ENCODE results near the gene SLC4A9.
"Not testable (repeated sequence)": the region's sequence is repeated elsewhere in the genome, so short reads cannot be mapped to it uniquely, and the experiment has no call there.

The SLC4A9 gene

DNA sequence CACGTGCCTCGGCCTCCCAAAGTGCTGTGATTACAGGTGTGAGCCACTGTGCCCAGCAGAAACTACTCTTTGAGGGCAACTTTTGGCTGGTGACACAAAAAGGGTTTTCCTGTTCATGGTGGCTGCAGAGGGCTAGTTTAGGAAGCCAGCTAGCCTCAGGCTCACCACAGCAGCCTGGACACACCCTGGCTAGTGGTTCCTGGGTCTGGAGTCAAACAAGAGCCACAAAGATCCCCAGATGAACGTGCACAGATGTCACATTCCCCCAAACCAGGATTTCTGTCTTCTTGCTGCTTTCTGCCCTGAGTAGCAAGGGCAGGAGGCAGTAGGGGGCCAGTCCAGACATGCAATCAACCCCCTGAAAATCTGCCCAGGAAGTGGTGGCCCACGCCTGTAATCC is 20.4 kb upstream of the SLC4A9 start:
- DNase-seq (ENCODE audit: low read depth, low spot score) = no peak

GRCh38 chr5:140340605-140341121 is 19.3 kb upstream of the SLC4A9 start:
- DNase-seq (ENCODE audit: low read depth, low spot score) = no peak

DNA sequence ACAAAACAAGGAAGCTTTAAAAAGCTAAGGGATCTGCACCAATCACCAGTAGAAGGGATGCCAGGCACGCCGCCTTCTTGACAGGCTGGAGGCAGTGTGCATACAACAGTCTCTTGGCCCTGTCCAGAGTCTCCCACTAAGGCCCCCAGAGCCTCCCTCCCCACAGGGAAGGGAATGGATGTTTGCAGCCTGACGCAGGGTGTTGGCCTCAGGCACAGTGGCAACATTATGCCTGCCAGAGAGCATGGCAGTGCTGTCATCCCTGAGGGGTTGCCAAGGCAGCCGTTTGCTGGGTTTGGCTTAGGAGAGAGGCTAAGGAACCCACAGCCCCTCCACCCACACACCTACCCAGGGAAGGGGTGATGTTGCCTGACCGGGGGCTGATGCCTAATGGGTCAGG is 18.4 kb upstream of the SLC4A9 start:
- DNase-seq (ENCODE audit: low read depth, low spot score) = no peak

DNA sequence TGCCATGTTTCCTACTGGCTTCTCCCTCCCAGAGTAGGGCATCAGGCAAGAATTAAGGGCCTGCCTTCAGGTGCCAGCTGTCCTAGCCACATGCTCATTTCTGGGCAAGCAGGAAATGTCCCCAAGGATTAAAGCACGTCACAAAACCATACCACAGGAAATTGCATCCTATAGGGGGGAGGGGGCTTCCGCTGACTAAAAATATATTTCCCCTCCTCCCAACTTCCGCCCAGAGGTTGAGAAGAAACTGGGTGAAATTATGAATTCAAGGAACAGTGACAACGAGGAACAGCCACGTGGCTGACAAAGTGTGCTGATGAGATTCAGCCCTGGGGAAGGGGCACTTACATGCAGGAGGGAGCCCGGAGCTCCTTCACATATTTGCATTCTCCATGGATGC is 17.7 kb upstream of the SLC4A9 start:
- no peak for DNase-seq (ENCODE audit: low read depth, low spot score)

- no peak for DNase-seq (ENCODE audit: low read depth, low spot score)
These were observed 17.1 kb upstream of the SLC4A9 start for GRCh38 chr5:140342896-140343295.

DNA sequence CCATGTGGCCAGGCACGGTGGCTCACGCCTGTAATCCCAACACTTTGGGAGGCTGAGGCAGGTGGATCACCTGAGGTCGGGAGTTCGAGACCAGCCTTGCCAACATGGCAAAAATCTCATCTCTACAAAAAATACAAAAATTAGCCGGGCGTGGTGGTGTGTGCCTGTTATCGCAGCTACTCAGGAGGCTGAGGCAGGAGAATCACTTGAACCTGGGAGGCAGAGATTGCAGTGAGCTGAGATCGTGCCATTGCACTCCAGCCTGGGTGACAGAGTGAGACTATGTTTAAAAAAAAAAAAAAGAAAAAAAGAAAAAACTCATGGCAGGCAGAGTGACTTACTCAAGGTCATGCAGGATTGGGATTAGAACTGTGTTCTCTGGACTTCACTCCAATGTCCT is 16.1 kb upstream of the SLC4A9 start:
- DNase-seq (ENCODE audit: low read depth, low spot score) = not testable (repeated sequence)

DNA sequence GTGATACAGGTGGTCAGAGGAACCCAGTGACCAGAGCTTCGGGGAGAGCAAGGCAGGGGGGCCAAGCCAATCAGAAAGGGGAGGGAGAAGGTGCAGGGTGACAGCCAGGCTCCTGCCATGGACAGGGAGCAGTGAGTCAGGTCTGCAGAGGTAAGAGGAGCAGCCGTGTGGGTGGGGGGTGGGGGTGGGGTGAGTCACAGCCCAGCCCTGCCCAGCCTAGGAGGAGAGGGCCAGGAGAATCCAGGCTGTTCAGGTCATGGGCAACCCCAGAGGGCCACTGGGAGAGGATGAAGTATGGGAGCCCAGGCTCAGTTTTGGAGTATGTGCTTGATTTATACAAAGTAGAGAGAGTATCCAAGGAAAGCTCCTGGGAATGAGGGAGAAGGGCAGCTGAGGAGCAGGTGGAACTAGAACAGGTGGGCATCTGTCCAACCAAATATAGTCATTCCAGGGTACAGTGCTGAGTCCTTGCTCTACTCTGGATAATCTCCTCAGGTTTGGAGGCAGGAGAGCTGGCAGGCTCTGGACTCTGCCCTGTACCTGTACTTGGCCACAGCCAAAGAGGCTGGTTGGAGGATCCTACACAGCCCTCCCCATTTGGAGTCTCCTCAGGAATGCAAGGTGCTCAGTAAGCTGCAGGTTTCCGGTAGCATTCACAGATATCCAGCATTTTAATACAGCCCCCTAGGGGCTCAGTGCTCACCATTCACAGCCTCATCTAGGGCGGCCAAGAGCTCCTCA is 15.1 kb upstream of the SLC4A9 start:
- no peak for DNase-seq (ENCODE audit: low read depth, low spot score)

GRCh38 chr5:140345919-140346347 is 14.1 kb upstream of the SLC4A9 start:
- DNase-seq (ENCODE audit: low read depth, low spot score) = no peak

DNA sequence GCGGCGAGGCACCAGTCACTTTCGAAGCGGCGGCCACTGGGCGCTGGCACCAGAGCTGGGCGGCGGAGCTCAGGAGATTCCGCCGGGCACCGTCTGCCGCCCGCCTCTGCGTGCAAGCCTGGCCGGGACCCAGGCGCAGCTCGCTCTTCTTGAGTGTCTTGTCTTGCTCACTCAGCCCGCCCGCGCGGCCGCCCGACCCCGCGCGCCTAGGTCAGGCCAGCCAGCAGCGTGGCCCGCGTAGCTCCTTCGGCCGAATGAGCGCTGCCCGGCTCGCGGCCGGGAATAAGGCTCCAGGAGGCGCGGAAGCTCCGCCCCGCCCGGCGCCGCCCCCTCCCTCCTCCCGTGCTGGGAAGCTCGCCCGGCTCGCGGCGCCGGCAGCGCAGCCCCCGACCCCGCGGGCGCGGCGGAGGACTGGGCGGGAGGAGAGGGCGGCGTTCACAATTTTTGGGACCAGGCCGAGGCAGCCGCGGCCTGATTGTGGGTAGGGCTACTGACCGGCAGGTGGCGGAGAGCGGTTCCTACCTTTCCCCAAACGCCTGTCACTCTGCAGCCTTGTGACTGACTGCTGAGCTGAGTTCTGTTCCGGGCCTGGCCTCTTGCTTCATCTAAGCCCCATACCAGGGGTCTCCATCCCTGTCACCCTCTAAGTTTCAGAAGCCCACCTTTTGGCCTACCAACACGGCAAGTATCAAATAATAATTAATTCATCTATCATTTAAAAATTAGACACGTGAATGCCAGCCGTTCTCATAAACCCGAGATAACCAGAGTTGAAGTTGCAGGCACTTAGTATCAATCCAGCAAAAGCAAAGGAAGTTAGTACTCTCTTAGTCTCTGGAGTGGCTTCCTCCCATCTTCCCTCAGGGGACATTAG is 13.4 kb upstream of the SLC4A9 start, which contains the start of gene HBEGF:
Gene HBEGF, minus strand, starts transcription at position 256 of the 874 bp plus-strand sequence. CDS start 275 bp downstream, outside the sequence.
- no peak for DNase-seq (ENCODE audit: low read depth, low spot score)

DNA sequence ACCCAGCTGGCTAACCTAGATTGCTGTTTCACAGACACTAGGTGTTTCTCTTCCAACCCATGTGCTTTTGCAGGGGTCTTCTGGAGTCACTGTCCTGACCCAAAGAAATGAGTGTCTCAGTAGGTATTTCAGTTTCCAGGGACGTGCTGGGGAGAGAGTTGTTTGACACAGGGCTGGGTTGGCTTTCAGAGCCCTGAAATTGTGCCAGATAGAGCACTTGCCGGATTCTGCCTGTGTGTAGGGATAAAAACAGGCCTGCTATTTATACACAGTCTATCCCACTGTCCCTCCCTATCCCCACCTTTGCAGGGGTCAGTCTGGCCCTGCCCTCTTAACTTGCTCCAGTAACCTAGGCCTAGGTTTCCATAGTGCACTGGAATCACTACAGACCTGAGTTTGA is 12.6 kb upstream of the SLC4A9 start:
- no peak for DNase-seq (ENCODE audit: low read depth, low spot score)

DNA sequence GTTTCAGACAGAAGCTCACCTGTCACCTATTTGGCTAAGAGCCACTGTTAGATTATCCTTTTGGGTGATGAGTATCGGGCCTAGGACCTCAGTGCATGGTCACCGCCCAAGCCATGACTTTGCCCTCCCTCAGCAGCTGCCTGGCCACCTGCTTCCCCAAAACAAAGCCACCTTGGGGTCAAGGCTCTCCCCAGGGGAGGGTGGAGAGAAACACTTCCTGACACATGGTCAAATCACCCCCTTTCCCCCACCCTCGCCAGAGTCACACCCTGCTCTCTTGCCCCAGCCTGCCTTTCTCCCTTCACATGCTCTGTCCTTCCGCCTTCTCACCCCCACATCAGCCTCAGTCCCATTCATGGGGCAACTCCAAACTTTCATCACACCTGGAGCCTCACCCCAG is 11.9 kb upstream of the SLC4A9 start:
- DNase-seq (ENCODE audit: low read depth, low spot score) = no peak

DNA sequence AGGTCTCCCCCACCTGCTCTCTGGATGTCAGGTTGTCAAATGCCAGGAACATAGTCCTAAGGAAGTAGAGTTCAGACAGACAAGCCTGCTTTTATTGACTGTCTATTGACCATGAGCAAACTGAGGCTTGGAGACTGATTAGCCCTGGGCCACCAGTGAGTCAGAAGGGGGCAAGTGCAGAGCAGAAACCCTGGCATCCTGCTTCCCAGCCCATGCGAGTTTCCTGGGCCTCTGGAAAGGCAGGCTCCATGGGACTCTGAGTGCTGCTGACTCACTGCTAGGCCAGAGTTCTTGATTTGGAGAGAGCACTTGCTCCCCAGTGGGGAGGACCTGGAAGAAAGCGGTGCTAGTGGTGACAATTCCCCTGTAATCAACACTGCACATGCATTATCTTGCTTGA is 10.8 kb upstream of the SLC4A9 start:
- no peak for DNase-seq (ENCODE audit: low read depth, low spot score)

GRCh38 chr5:140351609-140352334 is 8.2 kb upstream of the SLC4A9 start:
- DNase-seq (ENCODE audit: low read depth, low spot score) = no peak

- DNase-seq (ENCODE audit: low read depth, low spot score) = no peak
These were observed 4.4 kb upstream of the SLC4A9 start for GRCh38 chr5:140355546-140355945.

DNA sequence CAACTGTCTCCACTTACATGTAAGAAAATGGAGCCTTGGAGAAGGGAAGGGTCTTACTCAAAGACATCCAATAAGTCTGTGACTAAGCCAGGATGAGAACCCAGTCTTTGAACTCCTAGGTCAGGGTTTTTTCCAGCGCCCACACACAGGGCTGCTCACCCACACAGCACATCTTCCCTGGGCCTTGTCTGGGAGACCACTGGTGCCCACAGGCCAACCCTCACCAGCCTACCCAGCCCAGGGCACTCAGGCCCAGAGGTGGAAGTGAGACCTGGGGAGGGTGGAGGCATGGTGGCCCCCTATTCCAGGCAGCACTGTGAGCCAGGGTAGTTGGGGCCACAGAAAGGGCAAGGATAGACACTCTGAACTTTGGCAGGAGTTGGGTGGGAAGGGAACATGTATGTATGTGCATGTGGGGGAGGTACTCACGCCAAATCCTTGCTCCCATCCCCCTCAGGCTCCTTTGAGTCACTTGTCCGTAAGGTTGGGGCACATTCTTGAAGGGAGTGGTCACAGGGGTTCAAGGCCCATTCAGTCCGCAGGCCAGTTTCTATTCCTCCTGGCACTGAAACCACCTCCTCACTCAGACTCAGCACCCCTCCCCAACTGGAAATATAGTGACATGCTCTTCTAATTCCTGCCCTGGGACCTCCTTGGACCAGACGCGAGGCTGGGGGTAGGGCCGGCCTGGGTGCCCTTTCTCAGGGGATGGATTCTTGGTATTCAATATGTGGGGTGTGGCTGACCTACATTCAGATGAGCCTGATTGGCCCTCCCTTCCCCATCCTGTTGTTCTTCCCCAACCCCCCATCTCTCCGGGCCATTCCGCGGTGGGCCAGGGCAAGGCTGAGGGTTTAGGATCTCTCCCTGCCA is 2.9 kb upstream of the SLC4A9 start:
- DNase-seq (ENCODE audit: low read depth, low spot score) = no peak

DNA sequence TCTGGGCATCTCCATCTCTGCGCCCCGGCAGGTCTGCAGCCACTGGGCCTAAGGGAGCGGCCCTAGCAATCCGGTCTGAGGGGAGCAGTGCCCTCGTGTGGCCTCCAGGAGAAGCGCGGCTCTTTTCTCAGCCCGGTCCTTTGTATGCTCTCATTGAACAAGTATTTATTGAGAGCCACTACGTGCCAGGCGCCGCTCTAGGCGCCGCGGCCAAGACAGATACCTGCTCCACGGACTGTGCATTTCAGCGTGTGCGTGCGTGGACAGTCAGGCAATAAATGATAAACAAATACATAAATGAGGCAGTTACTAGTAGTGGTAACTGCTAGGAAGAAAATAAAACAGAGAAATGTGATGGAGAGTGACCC is 2.3 kb upstream of the SLC4A9 start:
- DNase-seq (ENCODE audit: low read depth, low spot score) = no peak

- no peak for DNase-seq (ENCODE audit: low read depth, low spot score)
These were observed 1.2 kb upstream of the SLC4A9 start for GRCh38 chr5:140358738-140359310.

DNA sequence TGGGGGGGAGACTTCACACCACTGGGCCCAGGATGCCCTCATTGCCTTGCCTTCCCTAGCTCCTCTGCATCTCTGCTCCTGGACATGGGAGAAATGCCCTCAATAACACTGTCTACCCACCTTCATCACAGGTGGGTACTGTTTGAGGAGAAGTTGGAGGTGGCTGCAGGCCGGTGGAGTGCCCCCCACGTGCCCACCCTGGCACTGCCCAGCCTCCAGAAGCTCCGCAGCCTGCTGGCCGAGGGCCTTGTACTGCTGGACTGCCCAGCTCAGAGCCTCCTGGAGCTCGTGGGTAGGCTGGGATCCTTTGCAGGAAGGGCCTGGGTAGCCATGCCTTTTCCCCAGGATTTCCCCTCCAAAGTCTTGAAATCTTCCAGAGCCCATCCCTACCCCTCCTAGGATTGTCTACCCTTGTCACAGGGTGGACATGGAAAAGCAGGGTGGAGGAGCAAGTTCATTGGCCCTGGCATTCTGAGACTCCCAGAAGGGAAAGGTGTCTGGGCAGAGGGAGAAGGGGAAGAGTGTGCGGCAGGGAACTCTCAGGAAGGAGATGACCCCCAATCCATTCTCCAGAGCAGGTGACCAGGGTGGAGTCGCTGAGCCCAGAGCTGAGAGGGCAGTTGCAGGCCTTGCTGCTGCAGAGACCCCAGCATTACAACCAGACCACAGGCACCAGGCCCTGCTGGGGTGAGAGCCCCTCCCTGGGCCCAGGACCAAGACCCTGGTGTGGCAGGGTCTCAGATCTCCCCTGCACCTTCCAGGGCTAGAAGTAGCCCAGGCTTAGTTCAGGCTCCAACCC is 886 bp downstream of the SLC4A9 start:
- no peak for DNase-seq (ENCODE audit: low read depth, low spot score)

DNA sequence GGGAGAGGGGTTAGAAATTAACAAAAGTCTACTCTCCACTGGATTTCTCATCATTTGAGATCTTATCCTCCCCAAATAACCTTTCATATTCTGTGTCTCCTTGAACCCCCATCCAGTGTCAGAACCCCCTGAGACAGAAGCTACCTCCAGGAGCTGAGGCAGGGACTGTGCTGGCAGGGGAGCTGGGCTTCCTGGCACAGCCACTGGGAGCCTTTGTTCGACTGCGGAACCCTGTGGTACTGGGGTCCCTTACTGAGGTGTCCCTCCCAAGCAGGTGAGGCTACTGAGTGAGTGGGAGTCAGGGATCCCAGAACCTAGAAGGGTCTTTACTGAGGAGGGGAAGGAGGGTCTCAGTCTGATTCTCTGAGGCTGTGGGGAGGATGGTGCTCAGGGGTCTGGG is 1.9 kb downstream of the SLC4A9 start:
- DNase-seq (ENCODE audit: low read depth, low spot score) = no peak

DNA sequence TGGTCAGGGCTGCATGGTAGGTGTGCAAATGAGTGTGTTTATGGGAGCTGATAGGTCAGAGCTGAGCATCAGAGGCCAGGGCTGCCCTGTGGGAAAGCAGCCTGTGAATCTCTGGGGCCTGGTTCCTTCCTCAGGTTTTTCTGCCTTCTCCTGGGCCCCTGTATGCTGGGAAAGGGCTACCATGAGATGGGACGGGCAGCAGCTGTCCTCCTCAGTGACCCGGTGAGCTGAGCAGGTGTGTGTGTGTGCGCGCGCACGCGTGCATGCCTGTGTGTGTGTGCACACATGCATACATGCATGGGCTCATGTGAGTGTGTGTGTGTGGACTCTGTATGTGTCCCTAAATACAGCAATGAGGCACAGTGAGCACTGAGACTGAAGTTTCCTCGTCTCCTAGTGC is 2.3 kb downstream of the SLC4A9 start:
- DNase-seq (ENCODE audit: low read depth, low spot score) = no peak

Measured in smooth muscle cell of the brain vasculature (primary cell).